ENCODE data around the gene PFDN2. TPM values are rescaled to one million over a fixed set of nuclear protein-coding genes. Genes with fewer than 3 reads are reported as not detected.

PFDN2 gene
- total and polyA plus RNA-seq, 2 donors (not counting 3 experiments of a cell fraction or from before 2014, with no cell fraction given), result 104 to 157 TPM

- Histone ChIP-seq H3K4me2 (ENCODE audit: insufficient read depth, low read length) (no peak overlapping the region), H3K27ac (ENCODE audit: insufficient read depth, low read depth, low read length) (no peak overlapping the region), H3K9me1 (replicated peaks; ENCODE audit: control insufficient read depth, extremely low read depth, insufficient read depth, low read length) (no peaks in the 10 kb centered on the region), H3K36me3 (ENCODE audit: control insufficient read depth in 2 of 2, extremely low read depth in 1 of 2, insufficient read depth in 2 of 2, low read length in 2 of 2) (no peaks in the 10 kb centered on the region), H2AFZ (ENCODE audit: low read depth, low read length) (no peak overlapping the region), H4K20me1 (replicated peaks; ENCODE audit: control insufficient read depth, extremely low read depth, insufficient read depth, low read length) (no peaks in the 10 kb centered on the region), H3K4me1 (ENCODE audit: control insufficient read depth, extremely low read depth, insufficient read depth, low read length) (no peaks in the 10 kb centered on the region), H3K27me3 (ENCODE audit: control insufficient read depth in 2 of 2, insufficient read depth in 2 of 2, low read length in 2 of 2) (no peaks in the 10 kb centered on the region), H3K4me3 (replicated peaks in 1 of 3; ENCODE audit: insufficient read depth in 1 of 3, low read depth in 1 of 3, low read length in 3 of 3) (no peak overlapping the region), H3K79me2 (ENCODE audit: control insufficient read depth, insufficient read depth, low read length) (no peaks in the 10 kb centered on the region), H3K9me3 (replicated peaks; ENCODE audit: control insufficient read depth, insufficient read depth, low read length) (no peaks in the 10 kb centered on the region), H3K9ac (replicated peaks; ENCODE audit: extremely low read depth, insufficient read depth, low read length) (no peak overlapping the region)
- TF ChIP-seq MYC (IDR thresholded peaks at IDR 0.05; ENCODE audit: low read depth, low read length), result no peak
- no peak for TF ChIP-seq GATA2 (IDR thresholded peaks at IDR 0.05; ENCODE audit: insufficient read depth, insufficient read length, low read depth, low read length)
- TF ChIP-seq POLR2A (IDR thresholded peaks at IDR 0.05; ENCODE audit: low read depth, low read length), result no peak
- no peak for TF ChIP-seq MAX (IDR thresholded peaks at IDR 0.05; ENCODE audit: insufficient read depth, insufficient read length)
- no peak for TF ChIP-seq FOS (IDR thresholded peaks at IDR 0.05; ENCODE audit: borderline replicate concordance, insufficient read depth, low read length)
- TF ChIP-seq JUN (IDR thresholded peaks at IDR 0.05; ENCODE audit: borderline replicate concordance, insufficient read depth, insufficient read length, low read depth), result no peak
- no peak for TF ChIP-seq CTCF (IDR thresholded peaks at IDR 0.05; ENCODE audit: extremely low read depth in 1 of 2, insufficient read depth in 1 of 2, low read depth in 1 of 2, low read length in 2 of 2)
- TF ChIP-seq EZH2 (IDR thresholded peaks at IDR 0.05; ENCODE audit: borderline replicate concordance, low read depth, low read length, severe bottlenecking), result no peak
- no peak for TF ChIP-seq POLR2AphosphoS5 (IDR thresholded peaks at IDR 0.05; ENCODE audit: insufficient read depth, low read depth, low read length)
- CTCF ChIA-PET, result interaction anchor here (0.7 to 2.3 kb wide), 6 partner anchors 9 to 65 kb away, joined by 3 to 11 read pairs (median 3); no protein-coding TSS in a partner anchor
- dilution Hi-C loops (cut with MboI; ENCODE audit: extremely low pct_ligation_motif_present, low sequenced_read_pairs) (no loop called here), intact Hi-C loops (cut with micrococcal nuclease) (loop anchor here (10.0 kb wide), 1 partner anchor 730 kb away; no protein-coding TSS in a partner anchor)
- BruUV-seq (replicated peaks), result no TSS peak
- DNase-seq (ENCODE audit: low read depth, low spot score) (no peak), FAIRE-seq (no peak)
- POLR2A ChIA-PET, result no interaction called here
These were observed 63.0 kb downstream of the PFDN2 start for GRCh38 chr1:161054805-161055204.
